Endothelial cell of umbilical vein (primary cell): ENCODE data around the gene EMP3. TPM values are rescaled to one million over a fixed set of nuclear protein-coding genes. Genes with fewer than 3 reads are reported as not detected.
"Not testable (repeated sequence)": the region's sequence is repeated elsewhere in the genome, so short reads cannot be mapped to it uniquely, and the experiment has no call there.

Experiments used
- BruUV-seq: library from RNA; stranded (reverse); fragments of 400-500 nt; replicated peaks from 2 replicates; lab custom pipeline; 2021; lab: Mats Ljungman, UMichigan
- CTCF ChIA-PET: fragments of 300-600, 350-600 bp; sonication (Branson Sonifier 250); formaldehyde crosslinking; loops from one replicate; lab custom pipeline; 2021; ENCODE audit warnings: antibody characterized with exemption, inconsistent platforms; lab: Charles Lee
- POLR2A ChIA-PET: fragments of 300-600, 350-600 bp; sonication (Branson Sonifier 250); formaldehyde crosslinking; loops from one replicate; lab custom pipeline; 2021; ENCODE audit warnings: antibody characterized with exemption, inconsistent platforms; lab: Charles Lee
- DNase-seq: peaks from one replicate; pipeline ENCODE4 v3.0.0-alpha.2; 2011; ENCODE audit warnings: low read depth, low spot score
- FAIRE-seq: peaks from 2 replicates; lab custom pipeline; 2011; peaks lifted over from hg19 to GRCh38; lab: Jason Lieb, UNC
- H2AFZ ChIP-seq: 2 replicates; pipeline ENCODE4 v1.6.0; 2012; ENCODE audit warnings: low read depth, low read length, control low read depth, inconsistent platforms
- H3K27ac ChIP-seq: 2 replicates; pipeline ENCODE4 v1.5.1; 2011; ENCODE audit warnings: low read depth, mild to moderate bottlenecking, control low read depth, low read length, moderate library complexity; ENCODE audit not compliant: insufficient read depth
- H3K27me3 ChIP-seq, 2 experiments: 2 replicates each; pipeline versions ENCODE4 v1.6.0 to v1.6.1; 2011; ENCODE audit warnings: low read length in 2 of 2, mixed read lengths in 1 of 2; ENCODE audit not compliant: control insufficient read depth in 2 of 2, insufficient read depth in 2 of 2
- H3K36me3 ChIP-seq, 2 experiments: 2 replicates in 1 of 2; 3 replicates in 1 of 2; pipeline ENCODE4 v1.5.1; 2011; ENCODE audit warnings: low read length in 2 of 2, mild to moderate bottlenecking in 1 of 2, moderate library complexity in 1 of 2; ENCODE audit not compliant: control insufficient read depth in 2 of 2, insufficient read depth in 2 of 2; ENCODE audit errors: extremely low read depth in 1 of 2
- H3K4me1 ChIP-seq: 3 replicates; pipeline ENCODE4 v1.5.1; 2011; ENCODE audit warnings: mild to moderate bottlenecking, low read length; ENCODE audit not compliant: control insufficient read depth, insufficient read depth; ENCODE audit errors: extremely low read depth
- H3K4me2 ChIP-seq: 2 replicates; pipeline ENCODE4 v1.6.1; 2011; ENCODE audit warnings: low read length, control low read depth, mixed read lengths; ENCODE audit not compliant: insufficient read depth
- H3K4me3 ChIP-seq, 3 experiments: fragments of 200-600 bp in 1 of 3; sonication (generic), shearing (Covaris generic) in 1 of 3; replicated peaks in 1 of 3; 2 replicates each; pipeline ENCODE4 v1.5.1; 2011 to 2016; ENCODE audit warnings: control low read depth in 3 of 3, low read length in 3 of 3, mild to moderate bottlenecking in 2 of 3, inconsistent platforms in 1 of 3, low read depth in 1 of 3, moderate library complexity in 1 of 3; ENCODE audit not compliant: insufficient read depth in 1 of 3
- H3K79me2 ChIP-seq: 2 replicates; pipeline ENCODE4 v1.6.0; 2012; ENCODE audit warnings: low read length, inconsistent platforms; ENCODE audit not compliant: control insufficient read depth, insufficient read depth
- H3K9ac ChIP-seq: replicated peaks from 2 replicates; pipeline ENCODE3; 2011; ENCODE audit warnings: low read length, control low read depth; ENCODE audit not compliant: insufficient read depth; ENCODE audit errors: extremely low read depth
- H3K9me1 ChIP-seq: replicated peaks from 3 replicates; pipeline ENCODE4 v1.6.0; 2011; ENCODE audit warnings: mild to moderate bottlenecking, low read length; ENCODE audit not compliant: control insufficient read depth, insufficient read depth; ENCODE audit errors: extremely low read depth
- H3K9me3 ChIP-seq: replicated peaks from 2 replicates; pipeline ENCODE4 v1.5.1; 2012; ENCODE audit warnings: low read length, inconsistent platforms; ENCODE audit not compliant: control insufficient read depth, insufficient read depth
- H4K20me1 ChIP-seq: replicated peaks from 2 replicates; pipeline ENCODE3; 2011; ENCODE audit warnings: mild to moderate bottlenecking, low read length; ENCODE audit not compliant: control insufficient read depth, insufficient read depth; ENCODE audit errors: extremely low read depth
- EZH2 ChIP-seq: IDR thresholded peaks from 2 replicates; pipeline ENCODE4 v1.6.1; 2012; ENCODE audit warnings: borderline replicate concordance, low read depth, mild to moderate bottlenecking, moderate library complexity, low read length, inconsistent platforms; ENCODE audit not compliant: severe bottlenecking
- FOS ChIP-seq: IDR thresholded peaks from 2 replicates; pipeline ENCODE4 v1.6.1; 2011; ENCODE audit warnings: mild to moderate bottlenecking, low read length, moderate library complexity, borderline replicate concordance; ENCODE audit not compliant: insufficient read depth
- JUN ChIP-seq: IDR thresholded peaks from 2 replicates; pipeline ENCODE4 v1.6.1; 2011; ENCODE audit warnings: borderline replicate concordance, low read depth; ENCODE audit not compliant: insufficient read length, insufficient read depth
- POLR2A ChIP-seq: IDR thresholded peaks from 2 replicates; pipeline ENCODE4 v1.6.1; 2012; ENCODE audit warnings: low read depth, mild to moderate bottlenecking, control low read depth, low read length
- dilution Hi-C: fragments of 300-500 bp; cut with MboI; formaldehyde crosslinking; loops from one replicate; pipeline ENCODE4 v1.15.0; 2019; ENCODE audit warnings: low sequenced_read_pairs; ENCODE audit not compliant: extremely low pct_ligation_motif_present
- intact Hi-C: fragments of 100-400 bp; cut with micrococcal nuclease; formaldehyde crosslinking; loops from one replicate; pipeline ENCODE4 v1.10.0; 2022
- polyA plus RNA-seq, 4 experiments: library from polyadenylated mRNA; depleted of rRNA in 3 of 4; stranded (reverse) in 3 of 4; unstranded in 1 of 4; fragments of >200 nt; gene quantifications; 2 replicates each; pipeline versions ENCODE4 v1.2.1 to v1.2.3, GENCODE V29; 2011 to 2012; ENCODE audit warnings: missing spikeins in 1 of 4
- total RNA-seq: library from RNA; stranded (reverse); gene quantifications from 2 replicates; pipeline ENCODE4 v1.2.3, GENCODE V29; 2021

EMP3 gene
- total and polyA plus RNA-seq, 2 donors (not counting 3 experiments of a cell fraction or from before 2014, with no cell fraction given) = 127 to 406 TPM

GRCh38 chr19:48371367-48371766 is 46.0 kb downstream of the EMP3 start:
- no peak overlapping the region for H2AFZ ChIP-seq
- no peaks in the 10 kb centered on the region for H3K27me3 ChIP-seq
- ChIA-PET CTCF (interaction anchor here (0.7 to 1.4 kb wide), 3 partner anchors 20 to 238 kb away, joined by 3 to 4 read pairs (median 3); partner anchors contain the start of gene KDELR1), POLR2A (no interaction called here)
- H3K27ac ChIP-seq = no peak overlapping the region
- FAIRE-seq (no peak), DNase-seq (no peak)
- intact Hi-C loops = no loop called here
- H3K9me3 ChIP-seq = no peaks in the 10 kb centered on the region
- no peak overlapping the region for H3K4me3 ChIP-seq
- no peaks in the 10 kb centered on the region for H3K9me1 ChIP-seq
- H3K4me1 ChIP-seq = no peaks in the 10 kb centered on the region
- no peak overlapping the region for H3K4me2 ChIP-seq
- H3K79me2 ChIP-seq = no peaks in the 10 kb centered on the region
- TF ChIP-seq JUN = no peak
- TF ChIP-seq EZH2 = no peak
- TF ChIP-seq FOS = no peak
- no peak for TF ChIP-seq POLR2A
- H3K9ac ChIP-seq = no peak overlapping the region
- no peaks in the 10 kb centered on the region for H4K20me1 ChIP-seq
- no peaks in the 10 kb centered on the region for H3K36me3 ChIP-seq
- dilution Hi-C loops = no loop called here
- no TSS peak for BruUV-seq

- BruUV-seq, H3K27me3 ChIP-seq, H3K9ac ChIP-seq, H3K9me3 ChIP-seq, POLR2A ChIA-PET, dilution Hi-C loops, H4K20me1 ChIP-seq, H3K27ac ChIP-seq, H3K4me2 ChIP-seq, H3K79me2 ChIP-seq, H3K9me1 ChIP-seq, DNase-seq, H3K36me3 ChIP-seq, H3K4me1 ChIP-seq, intact Hi-C loops, FAIRE-seq, H2AFZ ChIP-seq, H3K4me3 ChIP-seq: not testable (repeated sequence)
- CTCF ChIA-PET = interaction anchor here (0.7 to 1.4 kb wide), 3 partner anchors 19 to 237 kb away, joined by 3 to 4 read pairs (median 3); partner anchors contain the start of gene KDELR1
These were observed 46.4 kb downstream of the EMP3 start for GRCh38 chr19:48371771-48372170.
